ENCODE results near the gene FRMPD1. TPM values are rescaled to one million over a fixed set of nuclear protein-coding genes. Genes with fewer than 3 reads are reported as not detected.

FRMPD1 gene
- total and polyA plus RNA-seq, 3 donors from 2014 or later, result 15.9 to 67.3 (median 48.0) TPM

DNA sequence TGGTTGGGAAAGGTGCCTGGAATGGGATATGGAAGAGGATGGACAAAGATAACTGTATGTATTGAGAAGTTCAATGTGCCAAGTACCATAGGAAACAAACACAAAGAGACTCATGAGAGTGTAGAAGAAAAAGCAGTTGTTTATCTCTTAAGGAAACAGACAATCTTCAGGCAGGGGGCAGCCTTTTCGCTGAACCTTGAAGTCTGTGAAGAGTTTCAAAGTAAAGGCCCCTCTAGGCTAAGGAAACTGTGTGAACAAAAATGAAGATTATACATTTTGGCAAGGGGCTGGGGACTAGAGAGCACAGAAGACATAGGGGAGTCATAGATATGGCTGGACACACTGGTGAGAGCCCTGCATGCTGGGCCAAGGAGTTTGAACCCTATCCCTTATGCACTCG lies 27.5 kb upstream of the FRMPD1 start:
- H3K9me3 ChIP-seq, result no peaks in the 10 kb centered on the region
- H3K27ac ChIP-seq, result no peak overlapping the region
- no peaks in the 10 kb centered on the region for H3K36me3 ChIP-seq (ENCODE audit: low read depth, missing control alignments)
- H3K4me1 ChIP-seq, result no peaks in the 10 kb centered on the region
- no peak for TF ChIP-seq POLR2A (IDR thresholded peaks at IDR 0.05)
- TF ChIP-seq, protein P1, sequence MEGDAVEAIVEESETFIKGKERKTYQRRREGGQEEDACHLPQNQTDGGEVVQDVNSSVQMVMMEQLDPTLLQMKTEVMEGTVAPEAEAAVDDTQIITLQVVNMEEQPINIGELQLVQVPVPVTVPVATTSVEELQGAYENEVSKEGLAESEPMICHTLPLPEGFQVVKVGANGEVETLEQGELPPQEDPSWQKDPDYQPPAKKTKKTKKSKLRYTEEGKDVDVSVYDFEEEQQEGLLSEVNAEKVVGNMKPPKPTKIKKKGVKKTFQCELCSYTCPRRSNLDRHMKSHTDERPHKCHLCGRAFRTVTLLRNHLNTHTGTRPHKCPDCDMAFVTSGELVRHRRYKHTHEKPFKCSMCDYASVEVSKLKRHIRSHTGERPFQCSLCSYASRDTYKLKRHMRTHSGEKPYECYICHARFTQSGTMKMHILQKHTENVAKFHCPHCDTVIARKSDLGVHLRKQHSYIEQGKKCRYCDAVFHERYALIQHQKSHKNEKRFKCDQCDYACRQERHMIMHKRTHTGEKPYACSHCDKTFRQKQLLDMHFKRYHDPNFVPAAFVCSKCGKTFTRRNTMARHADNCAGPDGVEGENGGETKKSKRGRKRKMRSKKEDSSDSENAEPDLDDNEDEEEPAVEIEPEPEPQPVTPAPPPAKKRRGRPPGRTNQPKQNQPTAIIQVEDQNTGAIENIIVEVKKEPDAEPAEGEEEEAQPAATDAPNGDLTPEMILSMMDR (IDR thresholded peaks at IDR 0.05), result no peak
- DNase-seq, result no peak
- intact Hi-C loops (cut with DNase I; ENCODE audit: low total_unique reads), result no loop called here
- 81 to 85% methylated on average over 2 of the region's 2 CpGs for WGBS, 2 donors
- no peak overlapping the region for H3K4me3 ChIP-seq
- no peaks in the 10 kb centered on the region for H3K27me3 ChIP-seq

DNA sequence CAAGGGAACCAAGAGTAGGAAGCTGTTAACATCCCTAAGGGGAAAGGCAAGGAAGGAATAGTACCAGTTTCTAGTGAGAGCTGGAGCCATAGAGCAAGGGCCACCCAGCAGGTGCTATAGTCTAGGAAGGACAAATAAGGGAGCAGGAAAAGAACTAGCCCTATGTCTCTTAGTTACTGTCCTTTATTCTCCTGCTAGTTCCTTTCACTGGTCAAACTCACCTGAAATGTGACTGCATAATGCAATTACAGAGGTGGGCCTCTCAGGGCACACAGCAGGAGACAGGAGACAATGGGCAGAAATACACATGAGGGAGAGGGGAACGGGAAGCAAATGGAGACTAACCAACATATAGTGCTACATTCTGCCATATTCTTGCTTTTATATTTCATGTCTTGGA lies 26.7 kb upstream of the FRMPD1 start:
- 75 to 88% methylated on average over 1 of the region's 1 CpG for WGBS, 2 donors
- Histone ChIP-seq H3K27me3 (no peaks in the 10 kb centered on the region), H3K4me3 (no peak overlapping the region), H3K4me1 (no peaks in the 10 kb centered on the region), H3K36me3 (ENCODE audit: low read depth, missing control alignments) (no peaks in the 10 kb centered on the region), H3K9me3 (no peaks in the 10 kb centered on the region), H3K27ac (no peak overlapping the region)
- DNase-seq, result no peak
- TF ChIP-seq POLR2A (IDR thresholded peaks at IDR 0.05), result no peak
- TF ChIP-seq, protein P1 (IDR thresholded peaks at IDR 0.05), result no peak
- intact Hi-C loops (cut with DNase I; ENCODE audit: low total_unique reads), result no loop called here

DNA sequence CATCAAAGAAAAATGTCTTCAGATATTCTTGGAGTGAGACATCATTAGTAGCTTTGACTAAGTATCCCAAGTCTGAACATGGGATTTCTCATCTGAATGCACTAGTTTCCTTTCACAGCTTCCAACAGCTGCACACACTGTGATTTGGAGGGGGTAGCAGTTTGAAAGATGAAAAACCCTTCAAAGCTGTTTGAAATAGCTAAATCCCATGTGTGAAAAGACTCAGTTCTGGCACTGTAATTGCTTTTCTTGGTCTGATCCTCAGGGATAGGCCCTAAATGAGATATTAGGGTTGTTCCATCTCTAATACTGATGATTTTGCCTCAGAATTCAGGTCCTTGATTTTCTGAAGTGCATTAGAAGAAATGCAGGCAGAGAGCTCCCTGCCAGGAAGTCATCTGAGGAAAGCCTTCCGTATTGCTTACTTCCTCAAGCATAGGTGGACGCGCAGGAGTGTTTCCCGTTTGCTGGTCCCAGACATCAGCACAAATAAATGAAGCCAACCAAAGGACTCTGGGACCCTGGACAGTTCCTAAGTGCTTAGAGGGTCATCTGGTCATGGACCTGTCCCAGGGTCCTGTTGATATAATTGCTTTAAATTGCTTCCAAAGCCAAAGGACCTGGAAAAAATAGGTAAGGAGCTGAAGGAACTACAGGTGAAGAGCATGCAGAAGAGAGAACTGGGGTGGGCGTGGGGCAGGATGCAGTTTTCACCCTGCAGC lies 25.6 kb upstream of the FRMPD1 start:
- no peak for DNase-seq
- Histone ChIP-seq H3K4me3 (no peak overlapping the region), H3K27ac (no peak overlapping the region), H3K4me1 (no peaks in the 10 kb centered on the region), H3K9me3 (no peaks in the 10 kb centered on the region), H3K27me3 (no peaks in the 10 kb centered on the region), H3K36me3 (ENCODE audit: low read depth, missing control alignments) (no peaks in the 10 kb centered on the region)
- TF ChIP-seq, protein P1 (IDR thresholded peaks at IDR 0.05), result no peak
- no peak for TF ChIP-seq POLR2A (IDR thresholded peaks at IDR 0.05)
- 74 to 75% methylated on average over 5 of the region's 5 CpGs for WGBS, 2 donors
- intact Hi-C loops (cut with DNase I; ENCODE audit: low total_unique reads), result no loop called here

DNA sequence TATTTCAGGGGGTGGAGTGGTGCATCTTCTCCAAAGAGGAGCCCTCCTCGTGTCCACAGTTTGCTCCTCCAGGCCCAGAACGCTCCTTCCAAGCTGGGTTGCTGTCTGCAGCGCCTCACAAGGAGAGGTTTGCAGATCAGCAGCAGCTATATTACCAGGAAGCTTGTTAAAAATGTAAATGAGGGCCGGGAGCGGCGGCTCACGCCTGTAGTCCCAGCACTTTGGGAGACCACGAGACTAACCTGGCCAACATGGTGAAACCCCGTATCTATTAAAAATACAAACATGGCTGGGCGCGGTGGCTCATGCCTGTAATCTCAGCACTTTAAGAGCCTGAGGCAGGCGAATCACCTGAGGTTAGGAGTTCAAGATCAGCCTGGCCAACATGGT lies 25.0 kb upstream of the FRMPD1 start:
- DNase-seq, result no peak
- no peaks in the 10 kb centered on the region for H3K27me3 ChIP-seq
- TF ChIP-seq, protein P1 (IDR thresholded peaks at IDR 0.05), result no peak
- no peak for TF ChIP-seq POLR2A (IDR thresholded peaks at IDR 0.05)

DNA sequence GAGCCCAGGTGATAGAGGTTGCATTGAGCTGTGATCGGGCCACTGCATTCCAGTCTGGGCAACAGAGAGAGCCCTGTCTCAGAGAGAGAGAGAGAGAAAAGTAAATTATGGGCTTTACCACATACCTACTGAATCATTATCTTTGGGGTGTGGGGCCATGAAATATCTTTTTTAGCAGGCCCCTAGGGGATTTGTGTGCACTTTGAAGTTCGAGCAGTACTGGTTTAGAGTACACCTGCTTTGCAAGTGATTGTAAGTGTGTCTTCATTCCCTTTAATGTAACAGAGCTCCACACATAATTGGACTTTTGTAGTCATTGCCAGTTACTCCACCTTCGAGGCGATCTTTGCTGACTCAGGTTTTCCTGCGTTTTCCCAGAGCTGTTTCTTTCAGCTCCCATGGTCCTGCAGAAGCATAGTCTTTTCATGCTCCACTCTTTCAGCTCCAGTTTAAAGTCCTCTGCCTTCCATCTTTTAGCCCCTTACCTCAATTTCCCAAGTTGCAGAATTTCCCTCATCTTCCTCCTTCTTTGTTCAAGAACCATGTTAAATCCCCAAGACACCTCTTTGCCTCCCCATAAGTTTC lies 24.0 kb upstream of the FRMPD1 start:
- Histone ChIP-seq H3K4me3 (no peak overlapping the region), H3K27me3 (no peaks in the 10 kb centered on the region), H3K36me3 (ENCODE audit: low read depth, missing control alignments) (no peaks in the 10 kb centered on the region), H3K27ac (no peak overlapping the region), H3K4me1 (no peaks in the 10 kb centered on the region), H3K9me3 (no peaks in the 10 kb centered on the region)
- TF ChIP-seq, protein P1 (IDR thresholded peaks at IDR 0.05), result no peak
- no peak for TF ChIP-seq POLR2A (IDR thresholded peaks at IDR 0.05)
- WGBS, 2 donors, result 39 to 49% methylated on average over 5 of the region's 5 CpGs
- DNase-seq, result no peak
- intact Hi-C loops (cut with DNase I; ENCODE audit: low total_unique reads), result no loop called here

More for the DNA sequence above, 25.0 kb upstream of the FRMPD1 start:
- Histone ChIP-seq H3K4me3 (no peak overlapping the region), H3K27ac (no peak overlapping the region), H3K4me1 (no peaks in the 10 kb centered on the region), H3K36me3 (ENCODE audit: low read depth, missing control alignments) (no peaks in the 10 kb centered on the region), H3K9me3 (no peaks in the 10 kb centered on the region)
- 75 to 80% methylated on average over 11 to 12 of the region's 12 CpGs for WGBS, 2 donors
- intact Hi-C loops (cut with DNase I; ENCODE audit: low total_unique reads), result no loop called here
